Measurements from ENCODE around the gene TMEM40.

The TMEM40 gene

GRCh38 chr3:12775226-12775625 is 16.2 kb upstream of the TMEM40 start:
- no peak for DNase-seq

GRCh38 chr3:12774619-12775018 is 15.6 kb upstream of the TMEM40 start:
- no peak for DNase-seq

- no peak for DNase-seq
Observed at GRCh38 chr3:12773710-12774086, 14.6 kb upstream of the TMEM40 start.

GRCh38 chr3:12773030-12773709 is 14.1 kb upstream of the TMEM40 start:
- no peak for DNase-seq

- DNase-seq: no peak
Observed at GRCh38 chr3:12772462-12772861, 13.4 kb upstream of the TMEM40 start.

- no peak for DNase-seq
Observed at GRCh38 chr3:12771236-12771635, 12.2 kb upstream of the TMEM40 start.

- DNase-seq: no peak
Observed at GRCh38 chr3:12769761-12770160, 10.7 kb upstream of the TMEM40 start.

GRCh38 chr3:12768579-12769527 is 9.8 kb upstream of the TMEM40 start:
- no peak for DNase-seq

GRCh38 chr3:12766541-12766940 is 7.5 kb upstream of the TMEM40 start:
- no peak for DNase-seq

- no peak for DNase-seq
Observed at GRCh38 chr3:12764171-12764776, 5.2 kb upstream of the TMEM40 start.

GRCh38 chr3:12759693-12760565 is 870 bp upstream of the TMEM40 start:
- DNase-seq: no peak

- no peak for DNase-seq
Observed at GRCh38 chr3:12758025-12758781, 856 bp downstream of the TMEM40 start.

- DNase-seq: no peak
Observed at GRCh38 chr3:12756635-12757034, 2.4 kb downstream of the TMEM40 start.

- no peak for DNase-seq
Observed at GRCh38 chr3:12756175-12756574, 2.9 kb downstream of the TMEM40 start.

GRCh38 chr3:12755754-12756153 is 3.3 kb downstream of the TMEM40 start:
- no peak for DNase-seq

GRCh38 chr3:12754313-12754712 is 4.7 kb downstream of the TMEM40 start:
- no peak for DNase-seq

GRCh38 chr3:12753275-12754028 is 5.6 kb downstream of the TMEM40 start:
- DNase-seq: no peak

GRCh38 chr3:12752809-12753208 is 6.2 kb downstream of the TMEM40 start:
- no peak for DNase-seq

- no peak for DNase-seq
Observed at GRCh38 chr3:12752102-12752501, 7.0 kb downstream of the TMEM40 start.

GRCh38 chr3:12751571-12751970 is 7.5 kb downstream of the TMEM40 start:
- DNase-seq: no peak

GRCh38 chr3:12750658-12751071 is 8.4 kb downstream of the TMEM40 start:
- peak; percentile 5 for DNase-seq
